ENCODE results near the gene CFAP100. TPM values are rescaled to one million over a fixed set of nuclear protein-coding genes. Genes with fewer than 3 reads are reported as not detected.

Gene CFAP100
- total RNA-seq, 4 donors from 2014 or later: not detected

- H3K9me3 ChIP-seq: no peaks in the 10 kb centered on the region
- no peaks in the 10 kb centered on the region for H3K36me3 ChIP-seq
- TF ChIP-seq POLR2AphosphoS5 (IDR thresholded peaks at IDR 0.05): no peak
- no peak for TF ChIP-seq EP300 (IDR thresholded peaks at IDR 0.05; ENCODE audit: low read depth)
- no peak for TF ChIP-seq CTCF (IDR thresholded peaks at IDR 0.05)
- TF ChIP-seq POLR2A (IDR thresholded peaks at IDR 0.05): no peak
- 85% methylated on average over 12 of the region's 13 CpGs; no CpG with 5 or more reads in 1 of the 2 donors for WGBS, 2 donors (ENCODE audit: low coverage in 1 of 2)
- H3K4me1 ChIP-seq: no peaks in the 10 kb centered on the region
- intact Hi-C loops (cut with DNase I; ENCODE audit: low total_unique reads): no loop called here
- DNase-seq: no peak
- in situ Hi-C loops (cut with MboI; ENCODE audit: low pct_ligation_motif_present in 1 of 4, low pct_unique_long_range_greater_than_20kb in 1 of 4, low sequenced_read_pairs in 3 of 4): loop anchor here in 1 of 4 donors (25.0 kb wide), 1 partner anchor 239 kb away; no protein-coding TSS in a partner anchor
- H3K27me3 ChIP-seq: no peaks in the 10 kb centered on the region
- H3K27ac ChIP-seq: no peak overlapping the region
- no peak overlapping the region for H3K4me3 ChIP-seq
Observed at GRCh38 chr3:126375835-126376331, 18.8 kb upstream of the CFAP100 start.

GRCh38 chr3:126376444-126376843 lies 18.3 kb upstream of the CFAP100 start:
- no peaks in the 10 kb centered on the region for H3K4me1 ChIP-seq
- intact Hi-C loops (cut with DNase I; ENCODE audit: low total_unique reads) (no loop called here), in situ Hi-C loops (cut with MboI; ENCODE audit: low pct_ligation_motif_present in 1 of 4, low pct_unique_long_range_greater_than_20kb in 1 of 4, low sequenced_read_pairs in 3 of 4) (loop anchor here in 1 of 4 donors (25.0 kb wide), 1 partner anchor 239 kb away; no protein-coding TSS in a partner anchor)
- no peaks in the 10 kb centered on the region for H3K27me3 ChIP-seq
- 27 to 29% methylated on average over 1 to 3 of the region's 3 CpGs for WGBS, 2 donors (ENCODE audit: low coverage in 1 of 2)
- no peaks in the 10 kb centered on the region for H3K36me3 ChIP-seq
- no peaks in the 10 kb centered on the region for H3K9me3 ChIP-seq
- DNase-seq: no peak
- TF ChIP-seq POLR2AphosphoS5 (IDR thresholded peaks at IDR 0.05) (no peak), EP300 (IDR thresholded peaks at IDR 0.05; ENCODE audit: low read depth) (no peak), POLR2A (IDR thresholded peaks at IDR 0.05) (no peak), CTCF (IDR thresholded peaks at IDR 0.05) (no peak)
- no peak overlapping the region for H3K27ac ChIP-seq
- no peak overlapping the region for H3K4me3 ChIP-seq

DNA sequence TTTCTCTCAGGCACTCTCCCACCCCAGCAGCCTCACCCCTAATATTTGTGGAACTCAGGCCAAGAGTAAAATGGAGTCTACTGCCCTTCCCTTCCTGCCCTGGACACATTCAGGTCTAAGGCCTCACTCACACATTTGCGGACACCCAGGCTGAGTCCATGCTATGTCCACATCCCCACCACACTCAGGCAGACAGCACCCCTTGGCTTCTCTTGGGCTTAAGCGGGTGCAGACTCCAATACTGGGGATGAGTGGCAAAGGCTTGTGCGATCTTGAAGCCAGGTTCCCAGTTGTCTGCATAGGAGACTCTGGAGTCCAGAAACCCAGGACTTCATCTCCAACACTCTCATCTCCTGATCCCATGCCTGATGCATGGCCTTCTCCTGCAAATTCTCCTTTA lies 17.5 kb upstream of the CFAP100 start:
- Histone ChIP-seq H3K27ac (no peak overlapping the region), H3K36me3 (no peaks in the 10 kb centered on the region), H3K4me1 (no peaks in the 10 kb centered on the region), H3K27me3 (no peaks in the 10 kb centered on the region), H3K4me3 (no peak overlapping the region), H3K9me3 (no peaks in the 10 kb centered on the region)
- no peak for TF ChIP-seq CTCF (IDR thresholded peaks at IDR 0.05)
- TF ChIP-seq EP300 (IDR thresholded peaks at IDR 0.05; ENCODE audit: low read depth): no peak
- TF ChIP-seq POLR2AphosphoS5 (IDR thresholded peaks at IDR 0.05): no peak
- TF ChIP-seq POLR2A (IDR thresholded peaks at IDR 0.05): no peak
- in situ Hi-C loops (cut with MboI; ENCODE audit: low pct_ligation_motif_present in 1 of 4, low pct_unique_long_range_greater_than_20kb in 1 of 4, low sequenced_read_pairs in 3 of 4): loop anchor here in 1 of 4 donors (25.0 kb wide), 1 partner anchor 240 kb away; no protein-coding TSS in a partner anchor
- intact Hi-C loops (cut with DNase I; ENCODE audit: low total_unique reads): no loop called here
- DNase-seq: no peak
- 89% methylated on average over 3 of the region's 3 CpGs; no CpG with 5 or more reads in 1 of the 2 donors for WGBS, 2 donors (ENCODE audit: low coverage in 1 of 2)

DNA sequence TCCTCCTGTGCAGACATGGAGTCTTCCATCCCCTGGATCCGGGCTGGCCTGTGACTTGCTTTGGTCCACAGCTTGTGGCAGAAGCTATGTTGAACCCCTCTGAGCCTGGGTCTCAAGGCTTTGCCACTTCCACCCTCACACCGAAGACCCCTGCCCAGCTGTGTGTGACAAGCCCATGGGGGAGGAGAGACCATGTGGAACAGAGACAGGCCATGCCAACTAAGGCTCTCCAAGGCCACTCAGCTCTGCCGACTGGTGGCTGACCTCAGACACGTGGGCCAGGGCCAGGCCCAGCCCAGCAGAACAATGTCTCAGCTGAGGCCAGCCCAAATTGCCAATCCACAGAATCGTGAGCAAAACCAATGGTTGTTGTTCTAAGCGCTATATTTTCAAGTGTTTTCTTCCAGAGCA lies 16.4 kb upstream of the CFAP100 start:
- 72% methylated on average over 5 of the region's 6 CpGs; no CpG with 5 or more reads in 1 of the 2 donors for WGBS, 2 donors (ENCODE audit: low coverage in 1 of 2)
- intact Hi-C loops (cut with DNase I; ENCODE audit: low total_unique reads): no loop called here

More for the DNA sequence above, 16.4 kb upstream of the CFAP100 start:
- no peaks in the 10 kb centered on the region for H3K9me3 ChIP-seq
- no peaks in the 10 kb centered on the region for H3K27me3 ChIP-seq
- in situ Hi-C loops (cut with MboI; ENCODE audit: low pct_ligation_motif_present in 1 of 4, low pct_unique_long_range_greater_than_20kb in 1 of 4, low sequenced_read_pairs in 3 of 4): loop anchor here in 1 of 4 donors (25.0 kb wide), 1 partner anchor 241 kb away; no protein-coding TSS in a partner anchor
- H3K27ac ChIP-seq: no peak overlapping the region
- no peak for TF ChIP-seq POLR2A (IDR thresholded peaks at IDR 0.05)
- TF ChIP-seq CTCF (IDR thresholded peaks at IDR 0.05): no peak
- no peaks in the 10 kb centered on the region for H3K4me1 ChIP-seq
- no peak overlapping the region for H3K4me3 ChIP-seq
- DNase-seq: no peak
- H3K36me3 ChIP-seq: no peaks in the 10 kb centered on the region

All from transverse colon (tissue), 4 donors.